Umbilical cord (tissue), 2 donors: ENCODE measurements around the gene SFMBT1. TPM values are rescaled to one million over a fixed set of nuclear protein-coding genes. Genes with fewer than 3 reads are reported as not detected.

ENCODE experiments used
- DNase-seq: peaks from one replicate; pipeline ENCODE4 v3.0.0-alpha.2; 2015; ENCODE audit warnings: low spot score
- total RNA-seq: library from RNA; depleted of rRNA; stranded (reverse); fragments of >200 nt; gene quantifications from one replicate; pipeline ENCODE4 v1.2.3, GENCODE V29; 2014; ENCODE audit warnings: low replicate concordance; ENCODE audit not compliant: insufficient read depth

SFMBT1 gene
- total RNA-seq, 1 donor from 2014 or later: 5.1 TPM

DNA sequence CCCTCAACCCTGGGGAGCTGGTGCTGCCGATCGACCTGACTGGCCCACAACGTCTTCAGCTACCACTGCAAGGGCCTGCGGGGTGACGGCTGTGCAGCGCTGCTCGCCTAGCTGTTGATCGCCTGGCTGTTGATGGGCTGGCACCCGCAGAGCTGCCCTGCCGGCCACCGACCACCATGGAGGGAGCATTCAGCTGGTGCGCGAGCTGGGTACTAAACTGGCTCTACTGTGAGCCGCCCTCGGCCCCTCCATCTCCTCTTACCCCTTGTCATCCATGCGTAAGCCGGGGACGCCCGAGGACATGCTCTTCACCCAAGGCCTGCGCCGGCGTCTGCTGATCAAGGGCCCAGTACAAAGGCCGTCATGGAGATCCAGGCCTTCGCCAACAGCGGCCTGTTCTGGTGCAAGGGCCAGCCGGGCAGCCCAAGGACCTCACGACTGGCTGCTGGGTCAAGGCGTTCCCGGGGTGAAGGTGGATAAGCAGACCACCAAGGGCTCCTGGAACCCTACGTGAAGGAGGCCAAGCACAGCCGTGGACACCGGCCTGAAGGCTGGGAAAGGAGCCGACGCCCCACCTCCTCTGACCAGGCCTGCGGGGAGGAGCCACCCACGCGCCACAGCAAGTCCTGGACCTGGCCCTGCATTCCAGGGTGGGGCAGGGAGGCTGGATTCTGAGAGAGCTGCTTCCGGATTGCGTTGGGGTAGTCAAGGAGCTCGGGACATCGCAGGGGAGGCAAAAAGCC lies 46.9 kb downstream of the SFMBT1 start:
- no peak for DNase-seq

DNA sequence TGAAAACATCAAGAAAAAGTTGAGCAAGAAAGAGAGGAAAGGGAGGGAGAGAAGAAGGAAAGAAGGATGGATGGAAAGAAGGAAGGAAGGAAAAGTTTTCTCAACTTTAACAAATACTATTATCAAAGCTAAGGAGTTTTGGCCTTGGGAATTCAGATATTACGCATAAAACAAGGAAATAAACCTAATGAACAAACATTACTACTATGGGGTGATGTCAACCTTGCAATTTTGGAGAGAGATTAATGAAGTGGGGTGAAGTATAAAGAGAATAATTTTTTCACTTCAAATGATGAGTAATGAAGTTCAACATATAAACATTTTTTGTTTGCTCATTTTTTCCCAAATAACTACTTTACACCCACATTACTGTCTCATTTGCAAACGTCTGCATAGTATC lies 55.2 kb downstream of the SFMBT1 start:
- DNase-seq: no peak

DNA sequence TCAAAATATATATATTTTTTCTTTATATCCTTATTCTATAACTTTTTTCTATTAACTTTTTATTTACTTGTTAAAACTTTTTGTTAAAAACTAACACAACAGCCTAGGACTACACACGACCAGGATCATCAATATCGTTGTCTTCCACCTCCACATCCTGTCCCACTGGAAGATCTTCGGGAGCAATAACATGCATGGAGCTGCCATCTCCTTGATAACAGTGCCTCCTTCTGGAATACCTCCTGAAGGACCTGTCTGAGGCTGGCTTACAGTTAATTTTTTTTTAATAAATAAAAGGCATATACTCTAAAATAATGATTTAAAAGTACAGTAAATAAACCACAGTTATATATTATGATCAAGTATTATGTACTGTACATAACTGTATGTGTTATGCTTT lies 58.9 kb downstream of the SFMBT1 start:
- DNase-seq: no peak

DNA sequence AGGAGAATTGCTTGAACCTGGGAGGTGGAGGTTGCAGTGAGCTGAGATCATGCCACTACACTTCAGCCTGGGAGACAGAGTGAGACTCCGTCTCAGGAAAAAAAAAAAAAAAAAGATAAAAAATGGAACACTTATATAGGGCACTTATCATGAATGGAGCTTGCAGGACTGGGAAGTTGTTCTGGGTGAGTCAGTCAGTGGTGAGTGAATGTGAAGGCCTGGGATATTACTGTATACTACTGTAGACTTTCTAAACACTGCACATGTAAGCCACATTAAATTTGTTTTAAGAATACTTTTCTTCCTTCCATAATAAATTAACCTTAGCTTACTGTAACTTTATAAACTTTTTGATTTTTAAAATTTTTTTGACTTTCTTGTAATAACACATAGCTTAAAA lies 59.8 kb downstream of the SFMBT1 start:
- DNase-seq: no peak

DNA sequence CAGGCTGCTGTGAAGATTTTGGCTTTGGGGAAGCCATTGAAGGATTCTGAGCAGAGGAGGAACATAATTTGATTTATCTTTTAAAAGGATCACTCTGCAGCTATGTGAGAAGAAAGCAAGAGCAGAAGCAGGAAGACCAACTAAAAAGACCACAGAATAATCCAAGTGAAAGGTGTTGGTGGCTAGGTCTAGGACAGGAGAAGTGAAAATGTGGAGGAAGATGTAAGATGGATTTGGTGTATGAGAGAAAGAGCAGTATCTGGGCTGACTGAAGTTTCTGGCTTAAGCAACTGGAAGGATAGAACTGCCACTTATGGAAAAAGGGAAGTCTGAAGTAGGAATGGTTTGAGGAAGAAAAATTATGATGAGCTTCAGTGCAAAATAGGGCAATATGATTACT lies 62.0 kb downstream of the SFMBT1 start:
- DNase-seq: peak; percentile 5

DNA sequence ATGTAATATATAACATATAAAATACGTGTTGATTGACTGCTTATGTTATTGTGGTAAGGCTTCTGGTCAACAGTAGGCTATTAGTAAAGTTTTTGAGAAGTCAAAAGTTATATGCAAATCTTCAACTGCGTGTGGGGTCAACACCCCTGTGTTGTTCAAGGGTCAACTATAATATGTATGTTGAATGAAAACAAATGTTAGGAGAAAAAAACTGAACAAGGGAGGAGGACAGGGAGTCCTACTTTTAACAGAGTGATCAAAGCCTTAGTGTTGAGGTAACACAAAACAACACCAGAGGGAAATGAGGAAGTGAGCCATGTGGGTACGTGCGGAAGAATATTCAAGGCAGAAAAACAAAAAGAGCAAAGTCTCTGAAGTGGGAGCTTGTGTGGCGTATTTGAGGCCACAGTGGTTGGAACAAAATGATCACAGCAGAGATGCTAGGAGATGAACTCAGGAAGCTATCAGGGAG lies 62.5 kb downstream of the SFMBT1 start:
- DNase-seq: peak; percentile 6

DNA sequence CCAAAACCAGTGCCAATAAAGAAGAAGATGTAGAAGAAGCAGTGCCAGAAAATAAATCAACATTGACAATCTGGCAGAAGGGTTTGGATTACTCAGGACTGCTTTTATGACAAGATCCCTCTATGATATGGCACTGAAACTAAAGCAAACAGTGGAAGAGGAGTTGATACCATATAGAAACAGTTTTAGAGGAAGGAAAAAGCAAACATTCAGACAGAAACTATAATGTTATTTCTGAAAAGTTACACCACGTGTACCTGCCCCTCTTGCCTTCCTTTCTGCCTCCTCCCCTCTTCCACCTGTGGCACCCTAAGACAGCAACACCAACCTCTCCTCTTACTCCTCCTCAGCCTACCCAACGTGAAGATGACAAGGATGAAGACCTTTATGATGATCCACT lies 63.0 kb downstream of the SFMBT1 start:
- DNase-seq: no peak

DNA sequence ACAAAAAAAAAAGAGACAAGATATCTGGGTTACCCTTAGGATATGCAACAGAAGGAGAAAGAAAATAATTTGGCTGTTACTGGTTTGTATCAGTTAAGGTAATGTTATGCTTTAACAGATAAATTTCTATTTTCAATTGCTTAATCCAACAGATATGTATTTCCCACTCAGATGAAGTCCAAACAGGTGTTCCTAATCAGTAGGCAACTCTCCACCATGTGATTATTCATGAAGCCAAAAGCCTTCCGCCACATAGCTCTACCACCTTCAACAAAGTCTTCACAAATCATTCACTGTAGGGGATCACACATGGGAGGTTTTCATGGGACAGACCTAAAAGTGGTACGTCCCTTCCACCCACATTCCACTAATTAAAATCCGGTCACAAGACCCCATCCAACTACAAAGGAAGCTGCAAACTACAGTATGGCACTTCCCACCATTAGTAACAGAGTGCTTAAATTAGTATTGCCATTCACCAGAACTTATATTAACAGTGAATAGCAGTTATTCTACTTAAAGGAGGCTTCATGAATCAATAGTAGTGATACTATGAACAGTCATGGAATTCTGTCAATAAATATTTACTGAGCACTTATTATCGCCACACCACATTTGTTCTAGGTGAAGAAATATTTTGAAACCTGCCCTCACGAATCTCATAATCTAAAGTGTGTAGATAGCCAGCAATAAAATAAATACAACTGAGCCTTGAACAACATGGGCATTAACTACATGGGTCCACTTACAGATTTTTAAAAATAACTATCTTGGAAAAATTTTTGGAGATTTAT lies 66.5 kb downstream of the SFMBT1 start:
- DNase-seq: no peak

DNA sequence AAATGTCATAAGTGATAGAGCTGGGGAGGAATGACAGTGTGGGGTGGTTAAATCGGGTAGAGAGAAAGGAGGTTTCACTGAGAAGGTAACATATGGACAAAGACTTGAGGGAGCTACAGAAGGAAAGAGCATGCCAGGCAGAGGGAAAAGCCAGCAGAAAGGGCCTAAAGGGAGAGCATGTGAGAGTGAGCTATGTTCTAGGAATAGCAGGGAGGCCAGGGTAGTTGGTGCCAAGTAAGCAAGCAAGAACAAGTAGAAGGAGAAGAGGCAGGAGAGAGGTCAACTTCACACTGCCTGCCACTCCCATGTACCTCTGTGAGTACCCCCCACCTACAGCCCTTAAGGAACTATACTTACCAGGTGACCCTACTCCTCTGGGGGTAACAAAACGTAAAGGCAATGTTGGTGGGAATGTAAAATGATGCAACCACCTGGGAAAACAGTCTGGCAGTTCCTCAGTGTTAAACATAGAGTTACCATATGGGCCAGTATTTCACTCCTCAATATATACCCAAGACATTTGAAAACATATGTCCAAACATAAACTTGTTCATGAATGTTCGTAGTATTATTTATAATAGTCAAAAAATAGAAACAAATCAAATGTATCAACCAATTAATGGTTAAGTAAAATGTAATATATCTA lies 67.6 kb downstream of the SFMBT1 start:
- DNase-seq: no peak

DNA sequence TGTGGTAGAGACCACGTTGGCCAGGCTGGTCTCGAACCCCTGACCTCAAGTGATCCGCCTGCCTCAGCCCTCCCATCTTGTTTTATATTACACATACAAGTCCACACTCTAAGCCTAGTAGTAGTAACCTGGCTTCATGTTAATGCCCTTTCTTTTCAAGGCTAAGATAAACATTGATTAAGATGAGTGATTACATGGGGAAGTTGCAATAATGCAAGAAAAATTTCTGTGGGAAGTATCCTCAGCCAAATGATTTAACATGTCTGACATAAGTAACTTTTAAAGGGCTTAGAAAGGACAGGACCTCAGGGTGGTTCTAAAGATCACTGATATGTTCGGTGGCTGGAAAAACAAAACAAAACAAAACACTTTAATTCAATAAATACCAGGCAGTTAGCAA lies 72.1 kb downstream of the SFMBT1 start:
- no peak for DNase-seq

DNA sequence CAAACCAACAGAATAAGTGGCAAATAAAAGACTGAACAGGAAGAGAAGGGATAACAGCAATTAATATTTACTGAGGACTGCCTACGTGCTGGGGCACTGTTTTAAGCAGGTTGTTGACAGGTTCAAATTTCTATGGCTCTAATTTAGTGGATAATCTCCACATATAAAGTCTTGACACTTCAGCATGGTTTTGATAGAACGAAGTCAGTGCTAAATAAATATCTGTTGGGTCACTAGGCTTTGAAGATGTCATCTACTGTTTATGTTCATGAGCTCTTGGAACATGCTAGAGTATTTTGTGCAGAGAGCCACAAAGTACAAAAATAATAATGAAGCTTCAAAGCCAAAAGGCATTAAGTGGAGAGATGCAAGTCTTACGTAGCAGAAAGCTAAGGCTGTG lies 74.0 kb downstream of the SFMBT1 start:
- no peak for DNase-seq

DNA sequence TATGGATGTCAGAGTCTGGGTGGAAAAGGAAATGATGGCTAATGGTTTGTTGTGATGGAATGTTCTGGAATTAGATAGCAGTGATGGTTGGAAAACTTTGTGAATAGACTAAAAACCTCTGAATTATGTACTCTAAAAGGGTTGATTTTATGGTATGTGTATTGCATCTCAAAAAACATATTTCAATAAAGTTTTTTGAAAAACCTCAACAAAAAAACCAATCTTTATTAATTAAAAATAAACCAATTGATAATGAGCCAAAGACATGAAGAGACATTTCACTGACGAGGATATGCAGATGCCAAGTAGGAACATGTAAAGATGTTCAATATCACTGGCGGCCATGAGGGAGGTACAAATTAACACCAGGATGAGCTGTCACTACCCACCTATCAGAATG lies 78.5 kb downstream of the SFMBT1 start:
- no peak for DNase-seq

DNA sequence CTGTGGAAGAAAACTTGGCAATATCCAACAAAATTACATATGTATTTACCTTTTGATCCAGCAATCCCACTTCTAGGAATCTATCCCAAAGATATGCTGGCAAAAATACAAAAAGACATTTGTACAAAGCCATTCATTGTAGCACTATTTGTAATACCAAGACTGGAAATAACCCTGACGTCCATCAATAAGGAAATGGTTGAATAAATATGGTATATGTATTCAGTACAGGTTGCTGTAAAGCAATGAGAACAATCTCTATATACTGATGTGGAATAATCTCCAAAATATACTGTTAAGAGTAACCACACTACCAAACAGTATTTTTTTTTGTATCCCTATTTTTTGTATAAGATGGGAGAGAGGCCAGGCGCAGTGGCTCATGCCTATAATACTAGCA lies 83.7 kb downstream of the SFMBT1 start:
- no peak for DNase-seq

DNA sequence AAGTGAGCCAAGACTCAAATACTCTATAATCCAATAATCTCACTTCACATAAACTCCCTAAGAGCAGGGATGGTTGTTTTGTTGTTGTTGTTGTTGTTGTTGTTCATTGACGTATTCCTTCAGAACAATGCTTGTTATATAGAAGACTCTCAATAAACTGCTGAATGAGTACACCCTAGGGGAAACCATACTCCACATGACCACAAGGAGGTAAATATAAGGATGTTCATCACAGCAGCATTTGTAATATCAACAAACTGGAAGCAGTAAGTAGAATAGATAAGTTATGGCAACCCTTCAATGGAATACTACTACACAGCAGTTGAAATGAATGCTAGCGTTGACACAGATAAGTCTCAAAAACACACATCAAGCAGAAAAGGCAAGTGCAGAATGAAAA lies 86.1 kb downstream of the SFMBT1 start:
- no peak for DNase-seq

DNA sequence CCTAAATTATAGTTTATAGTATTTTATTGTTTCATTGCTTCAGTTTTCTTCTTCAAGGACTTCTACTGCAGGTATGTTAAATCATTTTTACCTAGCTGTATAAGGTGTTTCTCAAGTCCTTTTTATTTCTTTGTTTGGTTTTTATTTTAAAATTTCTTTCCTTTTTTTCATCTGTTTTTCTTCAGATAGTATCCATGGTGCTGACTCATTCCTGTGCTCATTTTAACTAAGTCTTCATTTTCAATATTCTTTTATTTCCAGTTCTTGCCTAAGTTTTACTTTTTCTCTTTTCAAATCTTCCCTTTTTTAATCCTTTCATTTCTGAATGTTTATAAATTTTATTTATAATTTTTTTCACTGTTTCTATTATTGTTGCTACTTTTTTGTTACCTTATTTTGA lies 106.3 kb downstream of the SFMBT1 start:
- no peak for DNase-seq

DNA sequence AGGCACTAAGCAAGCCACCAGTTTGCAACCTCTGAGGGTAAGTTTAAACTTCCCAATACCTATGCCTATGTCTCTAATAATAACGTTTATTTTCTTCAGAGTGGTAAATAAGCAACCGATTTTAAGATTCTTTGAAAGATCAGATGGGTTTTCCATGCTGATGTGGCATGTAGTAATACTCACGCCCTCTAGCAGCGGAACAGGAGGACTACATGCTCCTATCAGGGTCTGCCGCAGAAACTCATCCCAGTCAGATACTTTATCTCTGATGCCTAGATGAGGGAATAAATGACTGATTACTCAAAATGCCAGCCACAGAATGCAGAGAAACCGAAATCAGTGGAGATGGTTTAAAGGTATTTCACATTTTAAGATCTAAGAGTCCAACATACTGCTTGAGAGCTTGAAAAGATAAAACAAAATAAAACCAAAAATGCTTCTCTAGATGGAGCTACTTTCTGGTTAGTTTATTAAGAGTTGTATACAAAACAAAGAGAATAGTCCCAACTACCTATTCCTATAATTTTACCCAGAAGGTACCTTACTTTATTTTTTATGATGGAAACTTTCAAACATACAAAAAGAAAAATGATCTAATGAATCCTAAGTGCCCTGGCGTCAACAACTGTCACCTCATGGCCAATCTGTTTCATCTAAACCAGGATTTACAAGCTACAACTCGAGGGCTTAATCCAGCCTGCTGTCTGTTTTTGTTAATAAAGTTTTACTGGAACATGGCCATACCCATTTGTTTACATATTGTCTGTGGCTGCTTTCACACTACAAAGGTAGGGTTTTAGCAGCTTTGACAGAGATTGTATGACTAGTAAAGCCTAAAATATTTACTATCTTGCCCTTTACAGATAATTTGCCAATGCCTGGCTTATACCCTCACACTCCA lies 111.0 kb downstream of the SFMBT1 start:
- DNase-seq: peak; percentile 71

DNA sequence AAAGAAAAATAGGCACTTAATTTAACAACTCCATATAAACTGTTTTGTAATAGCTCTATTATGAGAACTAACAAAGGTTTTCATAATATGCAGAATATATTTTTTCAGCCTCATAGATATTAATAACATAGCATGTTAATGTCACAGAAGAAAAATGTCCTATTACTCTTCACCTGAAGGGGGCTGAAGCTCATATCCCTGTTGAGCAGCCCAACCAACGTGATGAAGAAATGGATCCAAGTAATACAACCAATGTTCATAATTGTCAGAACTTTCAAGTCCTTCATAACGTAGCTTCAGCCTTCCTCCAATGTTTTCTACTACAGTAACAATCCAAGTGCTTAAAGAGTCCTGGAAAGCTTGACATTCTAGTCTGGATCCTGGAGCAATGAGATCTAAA lies 114.0 kb downstream of the SFMBT1 start:
- no peak for DNase-seq

DNA sequence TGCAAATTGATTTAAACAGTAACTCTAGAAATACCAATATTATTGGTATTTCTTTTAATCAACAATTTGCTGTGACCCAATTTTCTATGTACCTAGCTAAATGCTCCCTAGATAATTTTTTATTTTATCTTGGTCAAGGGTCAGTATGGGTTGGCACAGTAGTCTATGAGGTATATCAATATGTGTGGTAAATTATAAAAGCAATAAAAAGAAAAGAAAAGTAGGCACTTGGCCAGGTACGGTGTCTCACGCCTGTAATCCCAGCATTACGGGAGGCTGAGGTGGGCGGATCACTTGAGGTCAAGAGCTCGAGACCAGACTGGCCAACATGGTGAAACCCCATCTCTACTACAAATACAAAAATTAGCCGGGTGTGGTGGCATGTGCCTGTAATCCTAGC lies 114.5 kb downstream of the SFMBT1 start:
- DNase-seq: no peak

DNA sequence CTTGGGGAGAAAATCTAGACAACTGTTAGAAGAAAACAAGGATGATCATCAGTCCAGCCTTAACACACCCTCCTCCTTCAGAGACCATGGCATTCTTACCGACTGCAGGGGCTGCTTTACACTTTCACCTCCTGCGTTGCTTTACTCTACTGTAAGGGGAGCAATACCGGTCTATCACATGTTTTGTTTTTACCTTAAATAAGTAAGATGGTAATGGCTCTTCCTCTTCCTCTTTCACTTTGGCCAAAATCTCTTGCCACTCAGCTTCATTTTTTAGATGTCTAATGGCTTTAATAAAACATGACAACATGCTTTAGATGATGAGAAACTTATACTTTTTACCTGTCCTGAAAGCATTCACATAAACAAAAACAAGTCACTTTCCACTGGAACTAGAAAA lies 115.1 kb downstream of the SFMBT1 start:
- no peak for DNase-seq

DNA sequence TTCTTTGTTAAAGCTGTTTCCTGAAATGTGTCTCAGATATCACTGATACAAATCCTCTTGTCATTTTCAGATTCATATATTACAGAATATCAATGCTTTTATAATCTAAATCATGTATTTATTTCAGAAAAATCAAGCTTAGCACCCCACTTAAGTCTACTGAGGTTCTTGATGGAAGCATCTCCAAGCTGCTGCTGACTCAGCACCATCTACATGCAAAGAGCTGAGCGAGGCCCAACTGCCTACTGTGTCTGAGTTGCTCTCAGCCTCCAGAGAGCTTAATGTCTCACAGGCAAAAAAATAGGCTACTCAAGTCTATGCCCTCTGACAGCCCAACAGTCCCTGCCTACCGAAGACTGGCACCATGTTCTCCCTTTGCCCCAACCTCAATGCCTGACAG lies 119.3 kb downstream of the SFMBT1 start:
- no peak for DNase-seq
